Subcutaneous abdominal adipose tissue (tissue), 5 donors: ENCODE measurements around the gene MSI2.

ENCODE experiments used
- H3K27ac ChIP-seq: one replicate; pipeline ENCODE4 v1.7.0; 2013; ENCODE audit warnings: low read depth, mild to moderate bottlenecking, inconsistent platforms, low read length, moderate library complexity
- H3K27me3 ChIP-seq, 5 donors: one replicate each; pipeline ENCODE4 v1.7.0; 2013; ENCODE audit warnings: low read length in 5 of 5, inconsistent platforms in 1 of 5; ENCODE audit not compliant: control insufficient read depth in 5 of 5, insufficient read depth in 4 of 5
- H3K36me3 ChIP-seq, 5 donors: one replicate each; pipeline ENCODE4 v1.7.0; 2013; ENCODE audit warnings: low read length in 5 of 5; ENCODE audit not compliant: control insufficient read depth in 5 of 5, insufficient read depth in 5 of 5
- H3K4me1 ChIP-seq, 5 donors: one replicate each; pipeline ENCODE4 v1.7.0; 2013; ENCODE audit warnings: low read length in 5 of 5, mild to moderate bottlenecking in 3 of 5, moderate library complexity in 1 of 5; ENCODE audit not compliant: control insufficient read depth in 5 of 5, insufficient read depth in 5 of 5
- H3K4me3 ChIP-seq, 5 donors: one replicate each; pipeline ENCODE4 v1.7.0; 2013; ENCODE audit warnings: low read length in 5 of 5, low read depth in 1 of 5
- H3K9ac ChIP-seq, 5 donors: one replicate each; pipeline ENCODE4 v1.7.0; 2013; ENCODE audit warnings: low read length in 5 of 5, mild to moderate bottlenecking in 4 of 5, moderate library complexity in 3 of 5
- H3K9me3 ChIP-seq, 5 donors: one replicate each; pipeline ENCODE4 v1.7.0; 2013; ENCODE audit warnings: low read length in 5 of 5; ENCODE audit not compliant: control insufficient read depth in 5 of 5
- donor health status: healthy.
- donor health status: healthy.
- donor health status: healthy.
- donor health status: healthy.
- donor health status: healthy.

The MSI2 gene

DNA sequence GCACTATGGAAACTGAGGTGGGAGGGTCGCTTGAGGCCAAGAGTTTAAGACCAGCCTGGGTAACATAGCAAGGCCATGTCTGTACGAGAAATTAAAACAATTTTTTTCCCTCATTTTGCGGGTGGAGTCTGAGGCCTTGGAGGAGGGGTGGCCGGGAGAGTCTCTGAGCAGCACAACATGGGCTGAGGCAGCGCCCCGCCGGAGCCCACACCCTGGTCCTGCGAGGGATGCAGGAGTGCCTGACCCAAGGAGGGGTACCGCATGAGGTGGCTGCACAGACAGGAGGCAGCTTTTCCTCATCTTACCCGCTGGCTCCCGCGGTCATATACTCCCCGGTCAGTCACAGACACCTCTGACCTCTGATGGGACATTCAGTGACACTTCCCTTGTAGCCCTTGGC, 67.7 kb downstream of the MSI2 start:
- Histone ChIP-seq H3K9ac (no peak overlapping the region), H3K27me3 (no peaks in the 10 kb centered on the region), H3K4me1 (peaks cover 0 to 2% (median 0%) of the 10 kb centered on the region in 5 donors), H3K36me3 (peaks cover 0 to 3% (median 0%) of the 10 kb centered on the region in 5 donors), H3K9me3 (no peaks in the 10 kb centered on the region), H3K27ac (no peak overlapping the region), H3K4me3 (no peak overlapping the region)

DNA sequence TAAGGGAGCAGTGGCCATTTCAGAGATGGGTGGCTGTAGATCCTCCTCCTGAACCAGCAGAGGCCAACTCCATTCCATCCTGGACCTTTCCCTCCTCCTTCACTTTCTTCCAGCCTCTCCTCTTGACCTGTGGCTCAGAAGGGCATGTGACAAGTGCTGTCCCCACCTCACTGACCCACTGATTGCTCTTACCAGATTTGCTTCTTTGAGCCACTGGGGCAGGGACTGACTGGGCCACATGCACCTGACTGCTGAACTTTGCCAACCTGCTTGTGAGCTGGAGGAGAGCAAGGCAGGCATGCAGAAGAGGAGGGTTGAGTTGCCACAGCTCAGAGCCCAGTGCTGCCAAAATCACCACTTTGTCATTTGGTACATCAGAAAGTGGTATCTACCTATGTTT, 68.3 kb downstream of the MSI2 start:
- Histone ChIP-seq H3K27me3 (no peaks in the 10 kb centered on the region), H3K27ac (no peak overlapping the region), H3K36me3 (peaks cover 0 to 3% (median 0%) of the 10 kb centered on the region in 5 donors), H3K9ac (no peak overlapping the region), H3K9me3 (no peaks in the 10 kb centered on the region), H3K4me3 (no peak overlapping the region), H3K4me1 (peaks cover 0 to 8% (median 5%) of the 10 kb centered on the region in 5 donors)

GRCh38 chr17:57326336-57326735, 70.0 kb downstream of the MSI2 start:
- Histone ChIP-seq H3K27ac (no peak overlapping the region), H3K9ac (no peak overlapping the region), H3K4me1 (peaks cover 0 to 13% (median 11%) of the 10 kb centered on the region in 5 donors), H3K4me3 (no peak overlapping the region), H3K27me3 (no peaks in the 10 kb centered on the region), H3K36me3 (peaks cover 0 to 3% (median 0%) of the 10 kb centered on the region in 5 donors), H3K9me3 (no peaks in the 10 kb centered on the region)

DNA sequence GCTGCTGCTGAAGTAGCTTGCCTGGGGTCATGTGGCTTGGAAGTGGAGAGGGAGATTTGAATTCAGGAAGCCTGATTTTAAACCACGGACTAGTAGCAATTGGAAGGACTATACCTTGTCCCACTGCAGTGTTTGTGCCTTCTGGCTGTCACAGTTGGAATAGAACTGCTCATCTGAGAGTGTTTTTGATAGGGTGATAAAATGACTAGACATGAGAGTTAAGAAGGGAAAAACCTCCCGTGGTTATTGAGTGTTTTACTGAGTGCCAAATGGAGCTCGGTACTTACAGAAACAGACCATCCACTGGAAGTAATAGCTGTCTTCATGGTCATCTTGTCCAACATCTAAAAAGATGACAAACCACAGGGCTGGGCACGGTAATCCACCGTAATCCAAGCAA, 70.4 kb downstream of the MSI2 start:
- H3K4me1 ChIP-seq: peaks cover 0 to 13% (median 11%) of the 10 kb centered on the region in 5 donors
- no peak overlapping the region for H3K27ac ChIP-seq
- H3K9ac ChIP-seq: no peak overlapping the region
- H3K9me3 ChIP-seq: no peaks in the 10 kb centered on the region
- H3K4me3 ChIP-seq: no peak overlapping the region
- H3K36me3 ChIP-seq: peaks cover 0 to 3% (median 0%) of the 10 kb centered on the region in 5 donors
- H3K27me3 ChIP-seq: no peaks in the 10 kb centered on the region

- H3K9ac ChIP-seq: no peak overlapping the region
- no peak overlapping the region for H3K4me3 ChIP-seq
Observed at GRCh38 chr17:57327176-57327970, 71.0 kb downstream of the MSI2 start.

DNA sequence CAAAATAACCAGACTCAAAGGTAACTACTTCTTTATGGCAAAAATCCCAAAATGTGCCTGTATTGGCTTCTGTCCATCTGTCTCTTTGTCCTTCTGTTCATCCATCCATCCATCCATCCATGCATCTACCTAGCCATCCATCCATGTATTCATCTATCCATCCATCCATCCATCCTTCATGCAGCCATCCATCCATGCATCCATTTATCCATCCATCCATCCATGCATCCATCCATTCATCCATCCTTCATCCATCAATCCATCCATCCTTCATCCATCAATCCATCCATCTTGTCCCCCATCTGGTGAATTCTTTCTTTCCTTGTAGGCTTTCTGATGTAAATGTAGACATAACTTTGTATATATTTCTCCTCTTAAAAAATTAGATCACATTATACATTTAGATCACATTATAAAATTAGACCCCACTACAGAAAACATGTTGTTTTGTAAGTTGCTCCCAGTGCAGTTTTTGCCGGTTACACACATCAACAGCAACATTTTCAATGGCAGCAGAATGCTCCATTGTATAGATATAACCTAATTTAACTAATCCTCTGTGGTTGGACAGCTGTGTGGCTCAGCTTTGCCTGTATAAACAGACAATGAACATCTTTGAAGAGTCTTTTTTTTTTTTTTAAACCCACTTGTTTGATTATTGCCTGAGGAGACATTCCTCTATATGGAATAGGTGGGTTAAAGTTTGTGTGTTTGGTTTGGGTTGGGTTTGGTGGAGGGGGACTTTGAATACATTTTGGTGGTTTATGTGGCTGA, 72.0 kb downstream of the MSI2 start:
- Histone ChIP-seq H3K27ac (no peak overlapping the region), H3K4me3 (no peak overlapping the region), H3K27me3 (no peaks in the 10 kb centered on the region), H3K4me1 (peaks cover 0 to 13% (median 11%) of the 10 kb centered on the region in 5 donors), H3K9ac (no peak overlapping the region), H3K36me3 (peaks cover 0 to 3% (median 0%) of the 10 kb centered on the region in 5 donors), H3K9me3 (no peaks in the 10 kb centered on the region)

More at GRCh38 chr17:57327176-57327970, 71.0 kb downstream of the MSI2 start:
- Histone ChIP-seq H3K9me3 (no peaks in the 10 kb centered on the region), H3K4me1 (peaks cover 0 to 13% (median 11%) of the 10 kb centered on the region in 5 donors), H3K36me3 (peaks cover 0 to 3% (median 0%) of the 10 kb centered on the region in 5 donors), H3K27me3 (no peaks in the 10 kb centered on the region), H3K27ac (no peak overlapping the region)

- peak overlapping the region in 1 of 5 donors; percentile 24 for H3K4me3 ChIP-seq
- peak overlapping the region; percentile 5 for H3K27ac ChIP-seq
- no peaks in the 10 kb centered on the region for H3K9me3 ChIP-seq
- H3K4me1 ChIP-seq: peaks cover 0 to 13% (median 11%) of the 10 kb centered on the region in 5 donors
- H3K9ac ChIP-seq: peak overlapping the region in 1 of 5 donors; percentile 33
- H3K36me3 ChIP-seq: no peaks in the 10 kb centered on the region
- no peaks in the 10 kb centered on the region for H3K27me3 ChIP-seq
Observed at GRCh38 chr17:57329380-57330214, 73.3 kb downstream of the MSI2 start.

- Histone ChIP-seq H3K36me3 (no peaks in the 10 kb centered on the region), H3K4me1 (peaks cover 0 to 13% (median 11%) of the 10 kb centered on the region in 5 donors), H3K4me3 (no peak overlapping the region), H3K9me3 (no peaks in the 10 kb centered on the region), H3K9ac (no peak overlapping the region), H3K27ac (no peak overlapping the region), H3K27me3 (no peaks in the 10 kb centered on the region)
Observed at GRCh38 chr17:57330587-57330986, 74.3 kb downstream of the MSI2 start.

GRCh38 chr17:57331423-57331822, 75.1 kb downstream of the MSI2 start:
- Histone ChIP-seq H3K4me3 (no peak overlapping the region), H3K9me3 (no peaks in the 10 kb centered on the region), H3K27ac (no peak overlapping the region), H3K9ac (no peak overlapping the region), H3K27me3 (no peaks in the 10 kb centered on the region), H3K4me1 (peaks cover 0 to 13% (median 11%) of the 10 kb centered on the region in 5 donors), H3K36me3 (no peaks in the 10 kb centered on the region)
